Measurements from ENCODE around the gene KRCC1.

DNA sequence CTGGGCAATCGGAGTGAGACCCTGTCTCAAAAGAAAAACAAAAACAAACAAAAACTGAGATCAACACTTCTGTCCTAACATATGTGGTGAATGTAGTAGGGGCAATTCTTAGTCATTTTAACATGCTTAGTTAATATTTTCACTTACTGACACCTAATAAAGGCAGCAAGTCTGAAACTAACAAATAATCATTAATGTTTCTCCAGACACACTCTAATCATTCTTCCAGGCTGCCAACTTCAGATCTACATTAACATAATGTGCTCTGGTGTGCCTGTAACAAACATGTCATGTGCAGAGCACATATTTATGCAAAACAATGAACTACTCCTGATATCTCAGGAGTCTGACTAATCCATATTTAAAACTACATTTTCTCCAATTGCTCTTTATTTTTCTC, 6.0 kb downstream of the KRCC1 start:
- TF ChIP-seq, protein P1, sequence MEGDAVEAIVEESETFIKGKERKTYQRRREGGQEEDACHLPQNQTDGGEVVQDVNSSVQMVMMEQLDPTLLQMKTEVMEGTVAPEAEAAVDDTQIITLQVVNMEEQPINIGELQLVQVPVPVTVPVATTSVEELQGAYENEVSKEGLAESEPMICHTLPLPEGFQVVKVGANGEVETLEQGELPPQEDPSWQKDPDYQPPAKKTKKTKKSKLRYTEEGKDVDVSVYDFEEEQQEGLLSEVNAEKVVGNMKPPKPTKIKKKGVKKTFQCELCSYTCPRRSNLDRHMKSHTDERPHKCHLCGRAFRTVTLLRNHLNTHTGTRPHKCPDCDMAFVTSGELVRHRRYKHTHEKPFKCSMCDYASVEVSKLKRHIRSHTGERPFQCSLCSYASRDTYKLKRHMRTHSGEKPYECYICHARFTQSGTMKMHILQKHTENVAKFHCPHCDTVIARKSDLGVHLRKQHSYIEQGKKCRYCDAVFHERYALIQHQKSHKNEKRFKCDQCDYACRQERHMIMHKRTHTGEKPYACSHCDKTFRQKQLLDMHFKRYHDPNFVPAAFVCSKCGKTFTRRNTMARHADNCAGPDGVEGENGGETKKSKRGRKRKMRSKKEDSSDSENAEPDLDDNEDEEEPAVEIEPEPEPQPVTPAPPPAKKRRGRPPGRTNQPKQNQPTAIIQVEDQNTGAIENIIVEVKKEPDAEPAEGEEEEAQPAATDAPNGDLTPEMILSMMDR (conservative IDR thresholded peaks at IDR 0.05; ENCODE audit: low read depth in 2 of 2) = no peak
- TF ChIP-seq, protein P2, sequence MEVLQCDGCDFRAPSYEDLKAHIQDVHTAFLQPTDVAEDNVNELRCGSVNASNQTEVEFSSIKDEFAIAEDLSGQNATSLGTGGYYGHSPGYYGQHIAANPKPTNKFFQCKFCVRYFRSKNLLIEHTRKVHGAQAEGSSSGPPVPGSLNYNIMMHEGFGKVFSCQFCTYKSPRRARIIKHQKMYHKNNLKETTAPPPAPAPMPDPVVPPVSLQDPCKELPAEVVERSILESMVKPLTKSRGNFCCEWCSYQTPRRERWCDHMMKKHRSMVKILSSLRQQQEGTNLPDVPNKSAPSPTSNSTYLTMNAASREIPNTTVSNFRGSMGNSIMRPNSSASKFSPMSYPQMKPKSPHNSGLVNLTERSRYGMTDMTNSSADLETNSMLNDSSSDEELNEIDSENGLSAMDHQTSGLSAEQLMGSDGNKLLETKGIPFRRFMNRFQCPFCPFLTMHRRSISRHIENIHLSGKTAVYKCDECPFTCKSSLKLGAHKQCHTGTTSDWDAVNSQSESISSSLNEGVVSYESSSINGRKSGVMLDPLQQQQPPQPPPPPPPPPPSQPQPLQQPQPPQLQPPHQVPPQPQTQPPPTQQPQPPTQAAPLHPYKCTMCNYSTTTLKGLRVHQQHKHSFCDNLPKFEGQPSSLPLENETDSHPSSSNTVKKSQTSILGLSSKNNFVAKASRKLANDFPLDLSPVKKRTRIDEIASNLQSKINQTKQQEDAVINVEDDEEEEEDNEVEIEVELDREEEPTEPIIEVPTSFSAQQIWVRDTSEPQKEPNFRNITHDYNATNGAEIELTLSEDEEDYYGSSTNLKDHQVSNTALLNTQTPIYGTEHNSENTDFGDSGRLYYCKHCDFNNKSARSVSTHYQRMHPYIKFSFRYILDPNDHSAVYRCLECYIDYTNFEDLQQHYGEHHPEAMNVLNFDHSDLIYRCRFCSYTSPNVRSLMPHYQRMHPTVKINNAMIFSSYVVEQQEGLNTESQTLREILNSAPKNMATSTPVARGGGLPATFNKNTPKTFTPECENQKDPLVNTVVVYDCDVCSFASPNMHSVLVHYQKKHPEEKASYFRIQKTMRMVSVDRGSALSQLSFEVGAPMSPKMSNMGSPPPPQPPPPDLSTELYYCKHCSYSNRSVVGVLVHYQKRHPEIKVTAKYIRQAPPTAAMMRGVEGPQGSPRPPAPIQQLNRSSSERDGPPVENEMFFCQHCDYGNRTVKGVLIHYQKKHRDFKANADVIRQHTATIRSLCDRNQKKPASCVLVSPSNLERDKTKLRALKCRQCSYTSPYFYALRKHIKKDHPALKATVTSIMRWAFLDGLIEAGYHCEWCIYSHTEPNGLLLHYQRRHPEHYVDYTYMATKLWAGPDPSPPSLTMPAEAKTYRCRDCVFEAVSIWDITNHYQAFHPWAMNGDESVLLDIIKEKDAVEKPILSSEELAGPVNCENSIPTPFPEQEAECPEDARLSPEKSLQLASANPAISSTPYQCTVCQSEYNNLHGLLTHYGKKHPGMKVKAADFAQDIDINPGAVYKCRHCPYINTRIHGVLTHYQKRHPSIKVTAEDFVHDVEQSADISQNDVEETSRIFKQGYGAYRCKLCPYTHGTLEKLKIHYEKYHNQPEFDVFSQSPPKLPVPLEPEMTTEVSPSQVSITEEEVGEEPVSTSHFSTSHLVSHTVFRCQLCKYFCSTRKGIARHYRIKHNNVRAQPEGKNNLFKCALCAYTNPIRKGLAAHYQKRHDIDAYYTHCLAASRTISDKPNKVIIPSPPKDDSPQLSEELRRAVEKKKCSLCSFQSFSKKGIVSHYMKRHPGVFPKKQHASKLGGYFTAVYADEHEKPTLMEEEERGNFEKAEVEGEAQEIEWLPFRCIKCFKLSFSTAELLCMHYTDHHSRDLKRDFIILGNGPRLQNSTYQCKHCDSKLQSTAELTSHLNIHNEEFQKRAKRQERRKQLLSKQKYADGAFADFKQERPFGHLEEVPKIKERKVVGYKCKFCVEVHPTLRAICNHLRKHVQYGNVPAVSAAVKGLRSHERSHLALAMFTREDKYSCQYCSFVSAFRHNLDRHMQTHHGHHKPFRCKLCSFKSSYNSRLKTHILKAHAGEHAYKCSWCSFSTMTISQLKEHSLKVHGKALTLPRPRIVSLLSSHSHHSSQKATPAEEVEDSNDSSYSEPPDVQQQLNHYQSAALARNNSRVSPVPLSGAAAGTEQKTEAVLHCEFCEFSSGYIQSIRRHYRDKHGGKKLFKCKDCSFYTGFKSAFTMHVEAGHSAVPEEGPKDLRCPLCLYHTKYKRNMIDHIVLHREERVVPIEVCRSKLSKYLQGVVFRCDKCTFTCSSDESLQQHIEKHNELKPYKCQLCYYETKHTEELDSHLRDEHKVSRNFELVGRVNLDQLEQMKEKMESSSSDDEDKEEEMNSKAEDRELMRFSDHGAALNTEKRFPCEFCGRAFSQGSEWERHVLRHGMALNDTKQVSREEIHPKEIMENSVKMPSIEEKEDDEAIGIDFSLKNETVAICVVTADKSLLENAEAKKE (CRISPR knock-in tag; IDR thresholded peaks at IDR 0.05) = no peak
- no peak for TF ChIP-seq EZH2 (IDR thresholded peaks at IDR 0.05; ENCODE audit: low read depth, unreplicated experiment)
- TF ChIP-seq JUNB (IDR thresholded peaks at IDR 0.05; ENCODE audit: unreplicated experiment) = no peak
- TF ChIP-seq, protein P3, sequence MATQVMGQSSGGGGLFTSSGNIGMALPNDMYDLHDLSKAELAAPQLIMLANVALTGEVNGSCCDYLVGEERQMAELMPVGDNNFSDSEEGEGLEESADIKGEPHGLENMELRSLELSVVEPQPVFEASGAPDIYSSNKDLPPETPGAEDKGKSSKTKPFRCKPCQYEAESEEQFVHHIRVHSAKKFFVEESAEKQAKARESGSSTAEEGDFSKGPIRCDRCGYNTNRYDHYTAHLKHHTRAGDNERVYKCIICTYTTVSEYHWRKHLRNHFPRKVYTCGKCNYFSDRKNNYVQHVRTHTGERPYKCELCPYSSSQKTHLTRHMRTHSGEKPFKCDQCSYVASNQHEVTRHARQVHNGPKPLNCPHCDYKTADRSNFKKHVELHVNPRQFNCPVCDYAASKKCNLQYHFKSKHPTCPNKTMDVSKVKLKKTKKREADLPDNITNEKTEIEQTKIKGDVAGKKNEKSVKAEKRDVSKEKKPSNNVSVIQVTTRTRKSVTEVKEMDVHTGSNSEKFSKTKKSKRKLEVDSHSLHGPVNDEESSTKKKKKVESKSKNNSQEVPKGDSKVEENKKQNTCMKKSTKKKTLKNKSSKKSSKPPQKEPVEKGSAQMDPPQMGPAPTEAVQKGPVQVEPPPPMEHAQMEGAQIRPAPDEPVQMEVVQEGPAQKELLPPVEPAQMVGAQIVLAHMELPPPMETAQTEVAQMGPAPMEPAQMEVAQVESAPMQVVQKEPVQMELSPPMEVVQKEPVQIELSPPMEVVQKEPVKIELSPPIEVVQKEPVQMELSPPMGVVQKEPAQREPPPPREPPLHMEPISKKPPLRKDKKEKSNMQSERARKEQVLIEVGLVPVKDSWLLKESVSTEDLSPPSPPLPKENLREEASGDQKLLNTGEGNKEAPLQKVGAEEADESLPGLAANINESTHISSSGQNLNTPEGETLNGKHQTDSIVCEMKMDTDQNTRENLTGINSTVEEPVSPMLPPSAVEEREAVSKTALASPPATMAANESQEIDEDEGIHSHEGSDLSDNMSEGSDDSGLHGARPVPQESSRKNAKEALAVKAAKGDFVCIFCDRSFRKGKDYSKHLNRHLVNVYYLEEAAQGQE (IDR thresholded peaks at IDR 0.05; ENCODE audit: unreplicated experiment) = no peak
- TF ChIP-seq NANOG (IDR thresholded peaks at IDR 0.05; ENCODE audit: borderline replicate concordance) = no peak
- no peak for TF ChIP-seq POLR2AphosphoS5 (IDR thresholded peaks at IDR 0.05; ENCODE audit: low read depth)
- TF ChIP-seq ZNF331 (CRISPR knock-in tag; IDR thresholded peaks at IDR 0.05; ENCODE audit: low read depth) = no peak
- no peak for TF ChIP-seq CREB1 (CRISPR knock-in tag; IDR thresholded peaks at IDR 0.05; ENCODE audit: low read depth)
- TF ChIP-seq ZNF114 (CRISPR knock-in tag; IDR thresholded peaks at IDR 0.05) = no peak

Data from GM23338 (cell line).